GM23338 (cell line): ENCODE data around the gene STOM.

ENCODE experiments used
- CTCF ChIP-seq, 2 experiments: fragments of 200-600 bp in 1 of 2; sonication (generic) in 1 of 2; conservative IDR thresholded peaks; 2 replicates each; pipeline versions ENCODE4 v1.5.1 to v1.6.1; 2016 to 2017; ENCODE audit warnings: antibody characterized with exemption in 2 of 2, low read depth in 2 of 2, mild to moderate bottlenecking in 2 of 2, moderate library complexity in 1 of 2
- EZH2 ChIP-seq: fragments of 200-600 bp; sonication (generic); IDR thresholded peaks from one replicate; pipeline ENCODE4 v1.8.0; 2017; ENCODE audit warnings: antibody characterized with exemption, mild to moderate bottlenecking, low read depth; ENCODE audit not compliant: unreplicated experiment
- EZH2phosphoT487 ChIP-seq: fragments of 200-600 bp; sonication (generic); IDR thresholded peaks from one replicate; pipeline ENCODE4 v1.8.1; 2018; ENCODE audit warnings: antibody characterized with exemption; ENCODE audit not compliant: unreplicated experiment

DNA sequence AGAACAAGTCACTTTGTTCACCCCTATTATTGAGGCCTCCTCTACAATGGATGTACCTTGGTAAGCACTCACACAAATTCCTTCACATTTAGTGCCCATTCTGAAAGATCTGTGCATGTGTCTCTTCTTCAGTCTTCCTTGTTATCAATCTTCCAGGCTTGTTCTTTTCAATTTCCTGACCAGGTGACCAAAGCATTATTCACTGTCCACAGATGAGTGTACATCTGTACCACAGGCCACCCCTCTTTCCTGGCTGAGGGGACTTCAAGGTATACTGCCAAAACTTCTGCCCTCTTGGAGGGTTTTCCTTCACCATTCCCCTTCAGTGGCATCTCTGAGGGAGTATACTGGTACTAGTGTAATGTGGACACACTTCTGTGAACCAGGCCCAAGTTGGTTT lies 25.5 kb upstream of the STOM start:
- TF ChIP-seq CTCF (conservative IDR thresholded peaks at IDR 0.05; ENCODE audit: low read depth in 2 of 2) (no peak), EZH2phosphoT487 (no peak), EZH2 (no peak)
